Uterus (tissue), 2 donors: ENCODE measurements around the gene SENP5.

Experiments used
- POLR2A ChIP-seq, 2 donors: fragments of 450-650 bp; IDR thresholded peaks; one replicate each; pipeline ENCODE4 v1.6.1; 2016; ENCODE audit warnings: antibody characterized with exemption in 2 of 2, mild to moderate bottlenecking in 1 of 2, moderate library complexity in 1 of 2
- TF ChIP-seq, protein P1 (sequence below), 4 experiments: fragments of 200-600 bp in 2 of 4; fragments of 450-650 bp in 2 of 4; sonication (generic) in 2 of 4; IDR thresholded peaks; one replicate each; pipeline ENCODE4 v1.5.1; 2016 to 2019; ENCODE audit warnings: antibody characterized with exemption in 4 of 4, mild to moderate bottlenecking in 2 of 4, moderate library complexity in 1 of 4

- TF ChIP-seq, protein P1, sequence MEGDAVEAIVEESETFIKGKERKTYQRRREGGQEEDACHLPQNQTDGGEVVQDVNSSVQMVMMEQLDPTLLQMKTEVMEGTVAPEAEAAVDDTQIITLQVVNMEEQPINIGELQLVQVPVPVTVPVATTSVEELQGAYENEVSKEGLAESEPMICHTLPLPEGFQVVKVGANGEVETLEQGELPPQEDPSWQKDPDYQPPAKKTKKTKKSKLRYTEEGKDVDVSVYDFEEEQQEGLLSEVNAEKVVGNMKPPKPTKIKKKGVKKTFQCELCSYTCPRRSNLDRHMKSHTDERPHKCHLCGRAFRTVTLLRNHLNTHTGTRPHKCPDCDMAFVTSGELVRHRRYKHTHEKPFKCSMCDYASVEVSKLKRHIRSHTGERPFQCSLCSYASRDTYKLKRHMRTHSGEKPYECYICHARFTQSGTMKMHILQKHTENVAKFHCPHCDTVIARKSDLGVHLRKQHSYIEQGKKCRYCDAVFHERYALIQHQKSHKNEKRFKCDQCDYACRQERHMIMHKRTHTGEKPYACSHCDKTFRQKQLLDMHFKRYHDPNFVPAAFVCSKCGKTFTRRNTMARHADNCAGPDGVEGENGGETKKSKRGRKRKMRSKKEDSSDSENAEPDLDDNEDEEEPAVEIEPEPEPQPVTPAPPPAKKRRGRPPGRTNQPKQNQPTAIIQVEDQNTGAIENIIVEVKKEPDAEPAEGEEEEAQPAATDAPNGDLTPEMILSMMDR (IDR thresholded peaks at IDR 0.05): no peak
- no peak for TF ChIP-seq POLR2A (IDR thresholded peaks at IDR 0.05)
These were observed 34.6 kb downstream of the SENP5 start for GRCh38 chr3:196902296-196902695.
